Psoas muscle (tissue), 8 donors: ENCODE results near the gene TANC2. TPM values are rescaled to one million over a fixed set of nuclear protein-coding genes. Genes with fewer than 3 reads are reported as not detected.

Source experiments
- ATAC-seq, 4 donors: fragments of 200-7000 bp; cut with Tn5 transposase; one replicate each; pipeline ENCODE4 v1.9.1; 2020; ENCODE audit warnings: moderate library complexity in 3 of 4, mild to moderate bottlenecking in 2 of 4
- DNase-seq, 2 donors: peaks; one replicate each; pipeline ENCODE4 v3.0.0-alpha.2; 2020
- H3K27ac ChIP-seq: fragments of 200-600 bp; one replicate; pipeline ENCODE4 v1.8.0; 2022
- H3K27me3 ChIP-seq, 3 donors: fragments of 200-600 bp in 1 of 3; one replicate each; pipeline versions ENCODE4 v1.6.1 to v1.8.0; 2013 to 2022; ENCODE audit warnings: low read length in 2 of 3, mild to moderate bottlenecking in 2 of 3, moderate library complexity in 1 of 3; ENCODE audit not compliant: insufficient read depth in 3 of 3
- H3K36me3 ChIP-seq, 2 donors: fragments of 200-600 bp in 1 of 2; one replicate each; pipeline versions ENCODE4 v1.6.1 to v1.8.0; 2013 to 2022; ENCODE audit warnings: low read depth in 1 of 2, mild to moderate bottlenecking in 1 of 2, moderate library complexity in 1 of 2; ENCODE audit not compliant: insufficient read depth in 1 of 2
- H3K4me1 ChIP-seq: fragments of 200-600 bp; one replicate; pipeline ENCODE4 v1.8.0; 2022
- H3K4me3 ChIP-seq: fragments of 200-600 bp; one replicate; pipeline ENCODE4 v1.8.0; 2022; ENCODE audit warnings: mild to moderate bottlenecking
- H3K9me3 ChIP-seq: fragments of 200-600 bp; one replicate; pipeline ENCODE4 v1.8.0; 2022
- CTCF ChIP-seq: fragments of 200-600 bp; IDR thresholded peaks from one replicate; pipeline ENCODE4 v1.8.0; 2022; ENCODE audit warnings: antibody characterized with exemption
- WGBS, 3 donors: extraction: QIAGEN DNeasy Blood & Tissue Kit; methylation state at CpG; one replicate each; pipeline versions ENCODE4 v1.1.6 to v1.1.7; 2013; 5-methylcytosine and 5-hydroxymethylcytosine counted together
- intact Hi-C, 2 donors: fragments of 100-400 bp; cut with DNase I; formaldehyde crosslinking; loops; one replicate each; pipeline versions ENCODE4 v1.11.0 to v1.14.2; 2022
- long read RNA-seq, 2 donors: library from polyadenylated mRNA; unstranded; transcript quantifications; one replicate each; pipeline ENCODE4 v2.0.0, GENCODE V29; 2021
- polyA plus RNA-seq, 3 donors: library from polyadenylated mRNA; stranded (reverse); fragments of 200-250 nt; gene quantifications; one replicate each; pipeline ENCODE4 v1.2.3, GENCODE V29; 2013
- total RNA-seq, 4 donors: library from RNA; stranded (reverse); fragmentation: NEBNext Ultra II Directional in 2 of 4; extraction: Animal tissue kit (Norgen Biotek cat#: 25700) in 2 of 4; gene quantifications; one replicate each; pipeline versions ENCODE4 v1.2.1 to v1.2.4, GENCODE V29; 2021 to 2023
- donor health status: healthy with polysubstance abuse.
- donor health status: DM: no; HTN: no; CAD: no; lungs with moderate emphysema.
- donor health status: Bipolar disorder and iron deficiency.
- donor health status: healthy.
- donor health status: DM: yes; HTN: yes; CAD: no.
- donor health status: DM: no; HTN: no; CAD: no.
- donor health status: DM: no; HTN: no; CAD: no.
- donor health status: DM: yes; HTN: yes; CAD: no.

TANC2 gene
- 10 to 100 TPM in 2 of 4 donors, 1 to 10 TPM in 2; 6.1 to 12.4 (median 9.6) TPM for total RNA-seq
- 1 to 10 TPM; 1.2 to 4.9 (median 1.8) TPM for polyA plus RNA-seq
- long read RNA-seq, donor 1: 0 reads
- long read RNA-seq, donor 2, partial matches to known transcripts: 1 of 3 reads
- long read RNA-seq, donor 2, other reads (novel, unspliced or antisense): 2 of 3 reads

DNA sequence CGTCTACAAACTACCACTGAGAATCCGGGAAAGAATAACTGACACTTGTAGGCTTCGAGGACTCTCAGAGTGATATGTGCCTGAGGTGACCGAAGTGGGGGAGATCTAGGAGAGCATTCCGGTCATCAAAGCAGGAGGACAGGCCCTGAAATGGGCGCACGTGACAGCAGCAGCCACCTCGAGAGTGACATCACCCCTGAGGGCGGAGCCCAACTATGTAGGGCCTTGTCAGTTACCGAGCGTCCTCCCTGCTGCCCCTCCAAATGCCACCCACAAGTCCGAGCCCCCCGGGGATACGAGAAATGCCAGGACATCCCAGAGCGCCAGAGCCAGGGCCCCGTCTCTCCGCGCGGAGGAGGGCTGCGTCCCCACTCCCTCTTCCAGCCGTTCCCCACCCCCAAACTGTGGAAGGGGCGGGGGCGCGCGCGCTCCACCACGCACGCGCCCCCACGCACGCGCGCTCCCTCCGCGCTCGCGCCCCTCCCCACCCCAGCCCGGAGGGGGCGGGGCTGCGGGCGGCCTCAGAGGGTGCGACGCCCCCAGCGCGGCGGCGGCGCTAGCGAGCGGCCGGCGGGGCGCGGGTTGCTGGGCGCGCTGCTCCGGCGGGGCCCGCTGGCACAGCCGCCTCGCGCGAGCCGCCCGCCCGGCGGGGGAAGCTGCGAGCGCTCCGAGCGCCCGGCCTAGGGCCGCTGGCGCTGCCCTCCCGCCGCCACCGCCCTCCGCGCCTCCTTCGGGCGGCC is at the start of gene TANC2:
TANC2 (plus strand) TSS at position 550 of the 740 bp plus-strand sequence. CDS start 43,325 bp downstream, outside the sequence.
- DNase-seq (peak; percentile 80 to 87), ATAC-seq (peak; percentile 90 to 96 (median 94))
- no peaks in the 10 kb centered on the region for H3K9me3 ChIP-seq
- WGBS, 3 donors: 1 to 4% (median 2%) methylated on average over 17 to 81 of the region's 81 CpGs
- TF ChIP-seq CTCF: no peak
- intact Hi-C loops: loop anchor here (5.0 kb wide), 2 partner anchors 149 to 259 kb away; no protein-coding TSS in a partner anchor
- peaks cover 11% of the 10 kb centered on the region for H3K4me1 ChIP-seq
- H3K4me3 ChIP-seq: peak within 1 kb of the TSS; percentile 85
- no peaks in the 10 kb centered on the region for H3K27me3 ChIP-seq
- peak within 1 kb of the TSS; percentile 71 for H3K27ac ChIP-seq
- H3K36me3 ChIP-seq: no peaks in the 10 kb centered on the region

- 42 to 50% (median 46%) methylated on average over 9 of the region's 9 CpGs for WGBS, 3 donors
- intact Hi-C loops: no loop called here
- Histone ChIP-seq H3K36me3 (no peaks in the 10 kb centered on the region), H3K27ac (no peak overlapping the region), H3K27me3 (no peaks in the 10 kb centered on the region), H3K4me3 (no peak overlapping the region), H3K9me3 (no peaks in the 10 kb centered on the region), H3K4me1 (no peaks in the 10 kb centered on the region)
- DNase-seq (no peak), ATAC-seq (no peak)
- no peak for TF ChIP-seq CTCF
Observed at GRCh38 chr17:62916684-62917571, 49.1 kb upstream of the TANC2 start.

GRCh38 chr17:62919388-62919787 is 46.6 kb upstream of the TANC2 start:
- H3K27me3 ChIP-seq: no peaks in the 10 kb centered on the region
- no peak overlapping the region for H3K4me3 ChIP-seq
- no peaks in the 10 kb centered on the region for H3K9me3 ChIP-seq
- no peaks in the 10 kb centered on the region for H3K36me3 ChIP-seq
- H3K27ac ChIP-seq: no peak overlapping the region
- WGBS, 3 donors: 10 to 25% (median 20%) methylated on average over 1 of the region's 1 CpG
- no peak for TF ChIP-seq CTCF
- intact Hi-C loops: no loop called here
- no peaks in the 10 kb centered on the region for H3K4me1 ChIP-seq
- DNase-seq (no peak), ATAC-seq (no peak)

- Histone ChIP-seq H3K4me1 (no peaks in the 10 kb centered on the region), H3K36me3 (no peaks in the 10 kb centered on the region), H3K4me3 (no peak overlapping the region), H3K27ac (no peak overlapping the region), H3K9me3 (no peaks in the 10 kb centered on the region), H3K27me3 (no peaks in the 10 kb centered on the region)
- no peak for TF ChIP-seq CTCF
- 90 to 97% (median 93%) methylated on average over 1 of the region's 1 CpG for WGBS, 3 donors
- DNase-seq (no peak), ATAC-seq (no peak)
- intact Hi-C loops: no loop called here
Observed at GRCh38 chr17:62920300-62920699, 45.7 kb upstream of the TANC2 start.
